ENCODE data around the gene CHD6. TPM values are rescaled to one million over a fixed set of nuclear protein-coding genes. Genes with fewer than 3 reads are reported as not detected.

CHD6 gene
- polyA plus RNA-seq, 1 donor (not counting 4 experiments of a cell fraction or from before 2014, with no cell fraction given): 6.8 TPM

- Histone ChIP-seq H3K9me3 (ENCODE audit: control insufficient read depth, low read depth, low read length) (no peaks in the 10 kb centered on the region), H4K20me1 (ENCODE audit: control insufficient read depth, extremely low read depth, insufficient read depth, low read length) (no peaks in the 10 kb centered on the region), H3K4me2 (ENCODE audit: control insufficient read depth, extremely low read depth, insufficient read depth, low read depth, low read length) (no peak overlapping the region), H3K27ac (ENCODE audit: control insufficient read depth, insufficient read depth, low read length) (no peak overlapping the region), H2AFZ (ENCODE audit: control insufficient read depth, low read length) (no peak overlapping the region), H3K27me3 (ENCODE audit: control insufficient read depth, extremely low read depth, insufficient read depth, low read length) (no peaks in the 10 kb centered on the region), H3K4me1 (ENCODE audit: control insufficient read depth, extremely low read depth, insufficient read depth, low read length) (no peaks in the 10 kb centered on the region), H3K9ac (ENCODE audit: control insufficient read depth, extremely low read depth, insufficient read depth, low read length) (no peak overlapping the region), H3K79me2 (ENCODE audit: control insufficient read depth, insufficient read depth, low read length) (no peaks in the 10 kb centered on the region), H3K9me1 (ENCODE audit: control insufficient read depth, extremely low read depth, insufficient read depth, low read length) (no peaks in the 10 kb centered on the region), H3K36me3 (ENCODE audit: control insufficient read depth in 2 of 2, extremely low read depth in 1 of 2, insufficient read depth in 2 of 2, low read length in 2 of 2) (peaks cover 0 to 32% of the 10 kb centered on the region in 2 experiments), H3K4me3 (ENCODE audit: control insufficient read depth in 2 of 3, extremely low read depth in 1 of 3, insufficient read depth in 2 of 3, low read depth in 1 of 3, low read length in 3 of 3) (no peak overlapping the region)
- no peak for TF ChIP-seq EZH2 (IDR thresholded peaks at IDR 0.05; ENCODE audit: low read length)
- TF ChIP-seq CTCF (optimal IDR thresholded peaks at IDR 0.05 in 1 of 3, IDR thresholded peaks at IDR 0.05 in 1 of 3, conservative IDR thresholded peaks at IDR 0.05 in 1 of 3; ENCODE audit: extremely low read depth in 1 of 3, insufficient read depth in 2 of 3, low read length in 3 of 3): no peak
- FAIRE-seq (no peak), DNase-seq (ENCODE audit: low read depth, low spot score) (no peak)
- dilution Hi-C loops (cut with MboI; ENCODE audit: extremely low pct_ligation_motif_present, low sequenced_read_pairs): no loop called here
Observed at GRCh38 chr20:41408156-41408794, 209.9 kb downstream of the CHD6 start.

- dilution Hi-C loops (cut with MboI; ENCODE audit: extremely low pct_ligation_motif_present, low sequenced_read_pairs): no loop called here
Observed at GRCh38 chr20:41407607-41408006, 210.6 kb downstream of the CHD6 start.

More at GRCh38 chr20:41407607-41408006, 210.6 kb downstream of the CHD6 start:
- Histone ChIP-seq H3K9me1 (ENCODE audit: control insufficient read depth, extremely low read depth, insufficient read depth, low read length) (no peaks in the 10 kb centered on the region), H3K4me1 (ENCODE audit: control insufficient read depth, extremely low read depth, insufficient read depth, low read length) (no peaks in the 10 kb centered on the region), H3K27ac (ENCODE audit: control insufficient read depth, insufficient read depth, low read length) (no peak overlapping the region), H4K20me1 (ENCODE audit: control insufficient read depth, extremely low read depth, insufficient read depth, low read length) (no peaks in the 10 kb centered on the region), H3K36me3 (ENCODE audit: control insufficient read depth in 2 of 2, extremely low read depth in 1 of 2, insufficient read depth in 2 of 2, low read length in 2 of 2) (peaks cover 0 to 32% of the 10 kb centered on the region in 2 experiments), H3K9ac (ENCODE audit: control insufficient read depth, extremely low read depth, insufficient read depth, low read length) (no peak overlapping the region), H2AFZ (ENCODE audit: control insufficient read depth, low read length) (no peak overlapping the region), H3K27me3 (ENCODE audit: control insufficient read depth, extremely low read depth, insufficient read depth, low read length) (no peaks in the 10 kb centered on the region), H3K4me2 (ENCODE audit: control insufficient read depth, extremely low read depth, insufficient read depth, low read depth, low read length) (no peak overlapping the region), H3K79me2 (ENCODE audit: control insufficient read depth, insufficient read depth, low read length) (no peaks in the 10 kb centered on the region), H3K9me3 (ENCODE audit: control insufficient read depth, low read depth, low read length) (no peaks in the 10 kb centered on the region), H3K4me3 (ENCODE audit: control insufficient read depth in 2 of 3, extremely low read depth in 1 of 3, insufficient read depth in 2 of 3, low read depth in 1 of 3, low read length in 3 of 3) (no peak overlapping the region)
- no peak for FAIRE-seq
- TF ChIP-seq CTCF (optimal IDR thresholded peaks at IDR 0.05 in 1 of 3, IDR thresholded peaks at IDR 0.05 in 1 of 3, conservative IDR thresholded peaks at IDR 0.05 in 1 of 3; ENCODE audit: extremely low read depth in 1 of 3, insufficient read depth in 2 of 3, low read length in 3 of 3) (no peak), EZH2 (IDR thresholded peaks at IDR 0.05; ENCODE audit: low read length) (no peak)
- DNase-seq (ENCODE audit: low read depth, low spot score): no peak

Measured in keratinocyte (primary cell).